ENCODE measurements around the gene NOG. TPM values are rescaled to one million over a fixed set of nuclear protein-coding genes. Genes with fewer than 3 reads are reported as not detected.

Gene NOG
- not detected in 2 replicates for total RNA-seq (2014; rRNA removed; shearing (Covaris generic); ENCODE audit: low replicate concordance)

DNA sequence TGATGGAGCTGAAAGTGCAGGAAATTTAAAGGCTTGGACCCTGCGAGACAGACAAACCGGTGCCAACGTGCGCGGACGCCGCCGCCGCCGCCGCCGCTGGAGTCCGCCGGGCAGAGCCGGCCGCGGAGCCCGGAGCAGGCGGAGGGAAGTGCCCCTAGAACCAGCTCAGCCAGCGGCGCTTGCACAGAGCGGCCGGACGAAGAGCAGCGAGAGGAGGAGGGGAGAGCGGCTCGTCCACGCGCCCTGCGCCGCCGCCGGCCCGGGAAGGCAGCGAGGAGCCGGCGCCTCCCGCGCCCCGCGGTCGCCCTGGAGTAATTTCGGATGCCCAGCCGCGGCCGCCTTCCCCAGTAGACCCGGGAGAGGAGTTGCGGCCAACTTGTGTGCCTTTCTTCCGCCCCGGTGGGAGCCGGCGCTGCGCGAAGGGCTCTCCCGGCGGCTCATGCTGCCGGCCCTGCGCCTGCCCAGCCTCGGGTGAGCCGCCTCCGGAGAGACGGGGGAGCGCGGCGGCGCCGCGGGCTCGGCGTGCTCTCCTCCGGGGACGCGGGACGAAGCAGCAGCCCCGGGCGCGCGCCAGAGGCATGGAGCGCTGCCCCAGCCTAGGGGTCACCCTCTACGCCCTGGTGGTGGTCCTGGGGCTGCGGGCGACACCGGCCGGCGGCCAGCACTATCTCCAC lies at the start of gene NOG:
Gene NOG, plus strand, starts transcription at position 54 of the 674 bp plus-strand sequence. Its CDS starts 525 bp downstream, at position 579.
- H3K9me3 ChIP-seq (ENCODE audit: low read length): no peaks in the 10 kb centered on the region
- H3K4me2 ChIP-seq (ENCODE audit: low read depth, low read length, poor library complexity, severe bottlenecking): peak within 1 kb of the TSS; percentile 26
- H3K79me2 ChIP-seq (ENCODE audit: low read length): no peaks in the 10 kb centered on the region
- no peaks in the 10 kb centered on the region for H3K9me2 ChIP-seq (replicated peaks; ENCODE audit: insufficient read depth, low read length)
- no peak within 1 kb of the TSS for H3K4me3 ChIP-seq (ENCODE audit: low read length)
- no peaks in the 10 kb centered on the region for H3K36me3 ChIP-seq (ENCODE audit: insufficient read depth, low read length)
- no peak for DNase-seq
- H3K4me1 ChIP-seq (ENCODE audit: low read length): peaks cover 25% of the 10 kb centered on the region
- H3K27me3 ChIP-seq (ENCODE audit: low read length): no peaks in the 10 kb centered on the region
- H3K9ac ChIP-seq (ENCODE audit: low read length): no peak within 1 kb of the TSS
- H3K27ac ChIP-seq (ENCODE audit: low read length): no peak within 1 kb of the TSS
- H2AFZ ChIP-seq (ENCODE audit: low read length): no peak within 1 kb of the TSS
- H4K20me1 ChIP-seq (ENCODE audit: insufficient read depth, low read depth, low read length): no peaks in the 10 kb centered on the region

DNA sequence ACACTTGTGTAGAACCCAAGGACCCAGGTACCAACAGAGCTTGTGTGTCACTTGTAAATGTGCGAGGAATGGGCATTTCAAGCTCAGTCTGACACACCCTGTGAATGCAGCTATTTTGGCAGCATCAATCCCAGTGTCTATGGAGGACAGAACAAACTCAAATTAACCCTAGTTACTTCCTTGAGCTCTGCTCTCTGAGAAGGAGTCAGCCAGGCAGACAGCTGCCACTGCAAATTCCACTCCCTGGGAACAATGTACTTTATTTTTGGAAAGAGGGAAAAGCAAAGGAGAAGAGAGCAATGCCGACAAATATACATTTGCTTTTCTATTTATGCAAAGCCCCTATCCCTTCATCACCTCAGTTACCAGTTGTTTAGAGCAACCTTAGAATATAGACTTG lies 48.4 kb upstream of the NOG start:
- Histone ChIP-seq H3K4me1 (ENCODE audit: low read length) (no peaks in the 10 kb centered on the region), H3K9ac (ENCODE audit: low read length) (no peak overlapping the region), H3K27ac (ENCODE audit: low read length) (no peak overlapping the region), H3K36me3 (ENCODE audit: insufficient read depth, low read length) (no peaks in the 10 kb centered on the region), H3K4me2 (ENCODE audit: low read depth, low read length, poor library complexity, severe bottlenecking) (no peak overlapping the region), H3K27me3 (ENCODE audit: low read length) (no peaks in the 10 kb centered on the region), H3K9me3 (ENCODE audit: low read length) (no peaks in the 10 kb centered on the region), H3K9me2 (replicated peaks; ENCODE audit: insufficient read depth, low read length) (no peaks in the 10 kb centered on the region), H4K20me1 (ENCODE audit: insufficient read depth, low read depth, low read length) (no peaks in the 10 kb centered on the region), H2AFZ (ENCODE audit: low read length) (no peak overlapping the region), H3K4me3 (ENCODE audit: low read length) (no peak overlapping the region), H3K79me2 (ENCODE audit: low read length) (no peaks in the 10 kb centered on the region)
- no peak for DNase-seq

DNA sequence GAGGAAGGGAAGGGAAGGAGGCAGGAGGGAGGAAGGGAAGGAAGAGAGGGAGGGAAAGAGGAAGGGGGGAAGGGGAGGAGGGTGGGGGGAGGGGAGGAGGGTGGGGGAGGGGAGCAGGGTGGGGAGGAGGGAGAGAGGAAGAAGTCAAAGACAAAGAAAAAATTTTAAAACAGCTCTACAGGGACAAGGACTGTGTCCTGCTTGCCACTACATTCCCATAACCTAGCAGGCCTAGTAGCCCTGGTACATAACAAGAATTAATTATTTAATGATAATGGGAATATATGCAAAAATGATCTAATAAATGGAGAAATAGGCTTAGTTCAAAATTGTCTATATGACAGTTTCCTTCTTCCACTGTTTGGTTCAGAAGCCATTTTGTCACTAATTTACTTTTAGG lies 47.6 kb upstream of the NOG start:
- no peak overlapping the region for H3K9ac ChIP-seq (ENCODE audit: low read length)
- H3K79me2 ChIP-seq (ENCODE audit: low read length): no peaks in the 10 kb centered on the region

DNA sequence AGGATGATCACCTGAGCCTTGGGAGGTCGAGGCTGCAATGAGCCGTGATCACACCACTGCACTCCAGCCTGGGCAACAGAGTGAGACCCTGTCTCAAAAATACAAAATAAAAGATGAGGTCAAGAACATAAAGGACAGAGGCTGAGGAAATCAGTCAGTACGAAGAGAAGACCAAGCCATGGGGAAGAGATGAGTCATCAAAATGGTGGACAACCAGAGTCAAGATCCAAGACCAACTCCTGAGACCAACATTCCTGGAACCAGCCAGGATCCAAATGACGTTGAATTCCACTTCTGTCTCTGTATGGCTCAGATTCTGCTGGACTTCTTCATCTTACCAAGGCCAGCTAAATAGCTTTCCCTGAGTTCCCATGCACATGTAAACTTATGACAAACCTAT lies 44.8 kb upstream of the NOG start:
- Histone ChIP-seq H3K36me3 (ENCODE audit: insufficient read depth, low read length) (no peaks in the 10 kb centered on the region), H3K9ac (ENCODE audit: low read length) (no peak overlapping the region), H3K79me2 (ENCODE audit: low read length) (no peaks in the 10 kb centered on the region), H3K4me3 (ENCODE audit: low read length) (no peak overlapping the region), H2AFZ (ENCODE audit: low read length) (no peak overlapping the region), H3K27ac (ENCODE audit: low read length) (no peak overlapping the region), H3K4me2 (ENCODE audit: low read depth, low read length, poor library complexity, severe bottlenecking) (no peak overlapping the region), H3K9me3 (ENCODE audit: low read length) (peaks cover 14% of the 10 kb centered on the region), H4K20me1 (ENCODE audit: insufficient read depth, low read depth, low read length) (no peaks in the 10 kb centered on the region), H3K27me3 (ENCODE audit: low read length) (peaks cover 2% of the 10 kb centered on the region; the same call in 1 of the 2 replicates), H3K4me1 (ENCODE audit: low read length) (no peaks in the 10 kb centered on the region), H3K9me2 (replicated peaks; ENCODE audit: insufficient read depth, low read length) (no peaks in the 10 kb centered on the region)
- no peak for DNase-seq

More for the DNA sequence above, 47.6 kb upstream of the NOG start:
- H3K27me3 ChIP-seq (ENCODE audit: low read length): no peaks in the 10 kb centered on the region
- no peaks in the 10 kb centered on the region for H4K20me1 ChIP-seq (ENCODE audit: insufficient read depth, low read depth, low read length)
- H2AFZ ChIP-seq (ENCODE audit: low read length): no peak overlapping the region
- H3K4me1 ChIP-seq (ENCODE audit: low read length): no peaks in the 10 kb centered on the region
- no peak overlapping the region for H3K4me3 ChIP-seq (ENCODE audit: low read length)
- no peaks in the 10 kb centered on the region for H3K36me3 ChIP-seq (ENCODE audit: insufficient read depth, low read length)
- no peak overlapping the region for H3K27ac ChIP-seq (ENCODE audit: low read length)
- no peaks in the 10 kb centered on the region for H3K9me2 ChIP-seq (replicated peaks; ENCODE audit: insufficient read depth, low read length)
- H3K9me3 ChIP-seq (ENCODE audit: low read length): no peaks in the 10 kb centered on the region; the same call in 1 of the 2 replicates
- no peak for DNase-seq
- H3K4me2 ChIP-seq (ENCODE audit: low read depth, low read length, poor library complexity, severe bottlenecking): no peak overlapping the region

DNA sequence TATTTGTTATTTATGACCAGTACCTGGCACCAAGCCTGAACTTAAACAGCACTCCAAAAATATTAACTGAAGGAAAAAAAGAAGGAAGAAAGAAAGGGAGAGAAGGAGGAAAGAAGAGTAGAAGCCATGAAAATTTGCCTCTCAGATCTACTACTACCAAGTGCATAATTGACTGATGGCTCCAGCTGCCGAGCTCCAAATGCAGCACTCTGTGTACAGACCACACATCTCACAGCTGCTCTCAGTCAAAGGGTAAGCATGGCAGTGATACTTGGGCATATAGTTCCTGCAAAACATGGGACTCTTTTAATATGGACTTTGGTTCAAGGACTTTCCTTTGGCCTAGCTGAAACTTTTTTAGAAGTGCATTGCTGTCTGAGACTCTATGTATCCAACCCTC lies 44.0 kb upstream of the NOG start:
- Histone ChIP-seq H3K27me3 (ENCODE audit: low read length) (peaks cover 2% of the 10 kb centered on the region; the same call in 1 of the 2 replicates), H3K4me2 (ENCODE audit: low read depth, low read length, poor library complexity, severe bottlenecking) (no peak overlapping the region), H4K20me1 (ENCODE audit: insufficient read depth, low read depth, low read length) (no peaks in the 10 kb centered on the region), H3K9me2 (replicated peaks; ENCODE audit: insufficient read depth, low read length) (no peaks in the 10 kb centered on the region), H3K9me3 (ENCODE audit: low read length) (peaks cover 14% of the 10 kb centered on the region), H3K9ac (ENCODE audit: low read length) (no peak overlapping the region), H3K79me2 (ENCODE audit: low read length) (no peaks in the 10 kb centered on the region), H3K27ac (ENCODE audit: low read length) (no peak overlapping the region), H3K4me1 (ENCODE audit: low read length) (no peaks in the 10 kb centered on the region), H2AFZ (ENCODE audit: low read length) (no peak overlapping the region), H3K36me3 (ENCODE audit: insufficient read depth, low read length) (no peaks in the 10 kb centered on the region), H3K4me3 (ENCODE audit: low read length) (no peak overlapping the region)
- DNase-seq: no peak

DNA sequence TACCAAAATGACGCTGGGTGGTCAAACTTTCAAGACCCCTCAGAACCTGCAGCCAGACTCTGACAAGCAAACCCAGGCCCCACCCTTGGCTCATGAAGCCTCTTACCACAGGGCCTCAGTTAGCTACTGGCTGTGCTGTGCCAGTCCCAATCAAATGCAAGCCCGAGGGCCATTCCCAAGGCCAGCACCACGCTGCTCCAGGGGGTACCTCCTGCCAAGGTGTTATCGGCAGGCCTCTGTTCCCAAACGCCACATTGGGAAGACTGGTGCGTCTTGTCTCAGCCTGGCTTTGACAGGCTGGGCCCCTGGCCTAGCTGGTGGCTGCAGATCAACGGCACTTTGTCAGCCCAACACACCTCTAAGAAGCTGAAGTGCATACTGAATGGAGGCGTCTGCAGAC lies 35.8 kb upstream of the NOG start:
- H3K9me2 ChIP-seq (replicated peaks; ENCODE audit: insufficient read depth, low read length): no peaks in the 10 kb centered on the region
- H3K79me2 ChIP-seq (ENCODE audit: low read length): no peaks in the 10 kb centered on the region
- H3K36me3 ChIP-seq (ENCODE audit: insufficient read depth, low read length): no peaks in the 10 kb centered on the region
- H3K9ac ChIP-seq (ENCODE audit: low read length): no peak overlapping the region
- H2AFZ ChIP-seq (ENCODE audit: low read length): no peak overlapping the region
- no peaks in the 10 kb centered on the region for H3K27me3 ChIP-seq (ENCODE audit: low read length)
- no peaks in the 10 kb centered on the region for H4K20me1 ChIP-seq (ENCODE audit: insufficient read depth, low read depth, low read length)
- no peaks in the 10 kb centered on the region for H3K9me3 ChIP-seq (ENCODE audit: low read length)
- no peak overlapping the region for H3K4me2 ChIP-seq (ENCODE audit: low read depth, low read length, poor library complexity, severe bottlenecking)
- no peak overlapping the region for H3K27ac ChIP-seq (ENCODE audit: low read length)
- no peak for DNase-seq
- H3K4me3 ChIP-seq (ENCODE audit: low read length): no peak overlapping the region
- H3K4me1 ChIP-seq (ENCODE audit: low read length): no peaks in the 10 kb centered on the region

DNA sequence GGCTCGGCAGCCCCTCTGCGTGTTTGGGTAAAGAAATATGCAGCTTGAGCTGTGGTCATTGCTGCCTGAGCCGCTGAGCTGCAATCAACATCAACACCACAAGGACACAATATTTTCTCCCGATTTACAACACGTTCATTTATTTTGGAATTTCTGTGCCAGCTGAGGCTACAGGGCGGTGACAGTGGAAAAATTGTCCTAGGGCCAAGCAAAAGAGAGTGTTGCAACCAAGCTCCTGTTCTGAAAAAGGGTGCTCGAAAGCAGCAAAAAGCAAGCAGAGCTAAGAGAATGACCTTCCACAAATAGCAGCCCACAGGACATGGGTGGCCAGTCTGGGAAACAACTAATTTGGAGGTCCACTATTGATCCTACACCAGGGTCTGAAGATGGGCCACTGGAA lies 35.4 kb upstream of the NOG start:
- no peaks in the 10 kb centered on the region for H3K9me2 ChIP-seq (replicated peaks; ENCODE audit: insufficient read depth, low read length)
- H3K27ac ChIP-seq (ENCODE audit: low read length): no peak overlapping the region
- H2AFZ ChIP-seq (ENCODE audit: low read length): no peak overlapping the region
- no peaks in the 10 kb centered on the region for H3K9me3 ChIP-seq (ENCODE audit: low read length)
- no peaks in the 10 kb centered on the region for H3K36me3 ChIP-seq (ENCODE audit: insufficient read depth, low read length)
- H3K4me1 ChIP-seq (ENCODE audit: low read length): no peaks in the 10 kb centered on the region
- no peaks in the 10 kb centered on the region for H4K20me1 ChIP-seq (ENCODE audit: insufficient read depth, low read depth, low read length)
- H3K9ac ChIP-seq (ENCODE audit: low read length): no peak overlapping the region
- DNase-seq: no peak
- H3K4me3 ChIP-seq (ENCODE audit: low read length): no peak overlapping the region
- no peaks in the 10 kb centered on the region for H3K27me3 ChIP-seq (ENCODE audit: low read length)
- no peak overlapping the region for H3K4me2 ChIP-seq (ENCODE audit: low read depth, low read length, poor library complexity, severe bottlenecking)
- no peaks in the 10 kb centered on the region for H3K79me2 ChIP-seq (ENCODE audit: low read length)

DNA sequence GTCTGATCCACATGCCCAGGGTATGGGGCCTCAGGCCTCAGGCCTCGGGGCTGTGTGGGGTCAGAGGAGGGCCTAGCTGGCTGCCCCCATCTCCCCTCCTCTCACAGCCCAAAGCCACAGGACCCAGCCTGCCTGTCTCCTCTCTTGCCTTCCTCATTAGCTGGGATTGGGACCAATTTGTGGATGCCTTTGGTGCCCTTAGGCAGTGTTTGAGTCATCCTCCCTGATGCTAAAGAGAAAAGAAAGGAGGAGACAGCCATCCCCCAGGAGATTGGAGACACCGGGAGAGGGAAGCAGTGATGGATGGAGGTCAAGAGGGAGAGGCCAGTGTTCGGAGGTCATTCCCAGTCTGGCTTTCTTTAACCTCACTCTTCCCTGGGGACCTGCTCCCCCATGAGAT lies 23.3 kb upstream of the NOG start:
- Histone ChIP-seq H3K27me3 (ENCODE audit: low read length) (no peaks in the 10 kb centered on the region), H3K9me3 (ENCODE audit: low read length) (no peaks in the 10 kb centered on the region), H3K79me2 (ENCODE audit: low read length) (no peaks in the 10 kb centered on the region), H3K4me3 (ENCODE audit: low read length) (no peak overlapping the region), H3K9ac (ENCODE audit: low read length) (no peak overlapping the region), H3K9me2 (replicated peaks; ENCODE audit: insufficient read depth, low read length) (no peaks in the 10 kb centered on the region), H3K4me1 (ENCODE audit: low read length) (no peaks in the 10 kb centered on the region), H3K27ac (ENCODE audit: low read length) (no peak overlapping the region), H2AFZ (ENCODE audit: low read length) (no peak overlapping the region), H3K36me3 (ENCODE audit: insufficient read depth, low read length) (no peaks in the 10 kb centered on the region), H3K4me2 (ENCODE audit: low read depth, low read length, poor library complexity, severe bottlenecking) (no peak overlapping the region), H4K20me1 (ENCODE audit: insufficient read depth, low read depth, low read length) (no peaks in the 10 kb centered on the region)
- no peak for DNase-seq
